HG03135 (cell line): ENCODE measurements around the gene SURF4.
"Not testable (repeated sequence)": the region's sequence is repeated elsewhere in the genome, so short reads cannot be mapped to it uniquely, and the experiment has no call there.

Source experiments
- ATAC-seq: cut with Tn5 transposase; IDR thresholded peaks from one replicate; pipeline ENCODE4 v1.9.1; 2021; ENCODE audit warnings: mild to moderate bottlenecking, moderate library complexity; ENCODE audit not compliant: unreplicated experiment

Gene SURF4

GRCh38 chr9:133335924-133336811, 39.7 kb downstream of the SURF4 start, which contains the start of gene SURF6:
Gene SURF6 (minus strand): TSS chr9:133336188. CDS start chr9:133336132, 56 bp downstream.
- peak; percentile 73 for ATAC-seq

- ATAC-seq, result not testable (repeated sequence)
These were observed 41.0 kb downstream of the SURF4 start for GRCh38 chr9:133334888-133335287.

- no peak for ATAC-seq
These were observed 41.7 kb downstream of the SURF4 start for GRCh38 chr9:133334161-133334560.

- ATAC-seq, result no peak
These were observed 42.3 kb downstream of the SURF4 start for GRCh38 chr9:133333566-133333965.

- no peak for ATAC-seq
These were observed 42.8 kb downstream of the SURF4 start for GRCh38 chr9:133333011-133333410.

GRCh38 chr9:133332381-133332730, 43.5 kb downstream of the SURF4 start:
- ATAC-seq, result no peak

GRCh38 chr9:133331641-133332380, 44.0 kb downstream of the SURF4 start:
- no peak for ATAC-seq

GRCh38 chr9:133331221-133331620, 44.6 kb downstream of the SURF4 start:
- ATAC-seq, result no peak

- not testable (repeated sequence) for ATAC-seq
These were observed 46.3 kb downstream of the SURF4 start for GRCh38 chr9:133329306-133330156.

GRCh38 chr9:133327834-133328484, 47.9 kb downstream of the SURF4 start:
- no peak for ATAC-seq

GRCh38 chr9:133327021-133327420, 48.8 kb downstream of the SURF4 start:
- ATAC-seq, result not testable (repeated sequence)

GRCh38 chr9:133323991-133324703, 51.7 kb downstream of the SURF4 start:
- ATAC-seq, result no peak

GRCh38 chr9:133323211-133323610, 52.6 kb downstream of the SURF4 start:
- ATAC-seq, result no peak

- ATAC-seq, result no peak
These were observed 53.2 kb downstream of the SURF4 start for GRCh38 chr9:133322701-133323100.

GRCh38 chr9:133321411-133321935, 54.4 kb downstream of the SURF4 start:
- no peak for ATAC-seq

GRCh38 chr9:133320421-133320881, 55.4 kb downstream of the SURF4 start:
- no peak for ATAC-seq

- not testable (repeated sequence) for ATAC-seq
These were observed 58.3 kb downstream of the SURF4 start for GRCh38 chr9:133317551-133317950.

- no peak for ATAC-seq
These were observed 59.9 kb downstream of the SURF4 start for GRCh38 chr9:133315997-133316396.
